HCT116 (cell line): ENCODE results near the gene MAPK14. TPM values are rescaled to one million over a fixed set of nuclear protein-coding genes. Genes with fewer than 3 reads are reported as not detected.

Experiments used
- total RNA-seq: library from RNA; stranded (reverse); gene quantifications from one replicate; pipeline ENCODE4 v1.2.1, GENCODE V29; 2021; ENCODE audit not compliant: unreplicated experiment

Gene MAPK14
- total RNA-seq, 1 experiment from 2014 or later = 34.2 TPM

Other genes starting within 250 kb of the MAPK14 start
- not detected for gene CLPSL1, start 246.8 kb upstream of the MAPK14 start, total RNA-seq
- 6.4 TPM for gene CLPS, start 230.5 kb upstream of the MAPK14 start, total RNA-seq
- 0.71 TPM for gene LHFPL5, start 222.5 kb upstream of the MAPK14 start, total RNA-seq
- gene SRPK1, start 106.7 kb upstream of the MAPK14 start, total RNA-seq = 89.4 TPM
- gene SLC26A8, start 3.2 kb upstream of the MAPK14 start, total RNA-seq = not detected
- gene MAPK13, start 102.7 kb downstream of the MAPK14 start, total RNA-seq = 47.3 TPM
- gene BRPF3, start 168.9 kb downstream of the MAPK14 start, total RNA-seq = 20.3 TPM
- gene PNPLA1, start 242.3 kb downstream of the MAPK14 start, total RNA-seq = 0.10 TPM